Ascending aorta (tissue), 2 donors: ENCODE data around the gene HIVEP1. TPM values are rescaled to one million over a fixed set of nuclear protein-coding genes. Genes with fewer than 3 reads are reported as not detected.

Experiments
- DNase-seq, 2 donors: peaks; one replicate each; pipeline ENCODE4 v3.0.0-alpha.2; 2019; ENCODE audit warnings: low spot score in 2 of 2
- H3K27ac ChIP-seq, 2 donors: fragments of 200-600 bp; sonication (generic); one replicate each; pipeline ENCODE4 v1.5.1; 2016 to 2017; ENCODE audit warnings: mild to moderate bottlenecking in 1 of 2
- H3K27me3 ChIP-seq: fragments of 200-600 bp; sonication (generic); one replicate; pipeline ENCODE4 v1.5.1; 2017
- H3K36me3 ChIP-seq, 2 donors: fragments of 200-600 bp; sonication (generic); one replicate each; pipeline ENCODE4 v1.5.1; 2016
- H3K4me1 ChIP-seq, 2 donors: fragments of 200-600 bp; sonication (generic); one replicate each; pipeline ENCODE4 v1.5.1; 2016 to 2017; ENCODE audit warnings: mild to moderate bottlenecking in 1 of 2
- H3K4me3 ChIP-seq, 2 donors: fragments of 200-600 bp; sonication (generic); one replicate each; pipeline ENCODE4 v1.5.1; 2016 to 2017; ENCODE audit warnings: mild to moderate bottlenecking in 1 of 2
- H3K9me3 ChIP-seq, 2 donors: fragments of 200-600 bp; sonication (generic); one replicate each; pipeline ENCODE4 v1.5.1; 2016
- CTCF ChIP-seq, 3 experiments: fragments of 200-600 bp in 2 of 3; fragments of 450-650 bp in 1 of 3; sonication (generic) in 2 of 3; IDR thresholded peaks; one replicate each; pipeline ENCODE4 v1.5.1; 2016 to 2019; ENCODE audit warnings: antibody characterized with exemption in 3 of 3, mild to moderate bottlenecking in 1 of 3, moderate library complexity in 1 of 3
- intact Hi-C: fragments of 100-400 bp; cut with DNase I; formaldehyde crosslinking; loops from one replicate; pipeline ENCODE4 v1.15.1; 2023
- total RNA-seq: library from RNA; depleted of rRNA; stranded (reverse); fragments of >200 nt; gene quantifications from one replicate; pipeline ENCODE4 v1.1.0, GENCODE V29; 2016

Gene HIVEP1
- total RNA-seq, 1 donor from 2014 or later, result 31.7 TPM

- Histone ChIP-seq H3K9me3 (no peaks in the 10 kb centered on the region), H3K4me3 (no peak overlapping the region), H3K36me3 (no peaks in the 10 kb centered on the region), H3K27ac (no peak overlapping the region), H3K4me1 (peaks cover 0 to 5% of the 10 kb centered on the region in 2 donors), H3K27me3 (no peaks in the 10 kb centered on the region)
- DNase-seq, result no peak
- no peak for TF ChIP-seq CTCF (IDR thresholded peaks at IDR 0.05)
- intact Hi-C loops, result no loop called here
Measured at GRCh38 chr6:11978169-11978987, 33.7 kb upstream of the HIVEP1 start.

GRCh38 chr6:11979866-11980265 lies 32.2 kb upstream of the HIVEP1 start:
- no peaks in the 10 kb centered on the region for H3K9me3 ChIP-seq
- no peaks in the 10 kb centered on the region for H3K27me3 ChIP-seq
- peaks cover 0 to 3% of the 10 kb centered on the region in 2 donors for H3K4me1 ChIP-seq
- no peak for DNase-seq
- no peaks in the 10 kb centered on the region for H3K36me3 ChIP-seq
- no peak for TF ChIP-seq CTCF (IDR thresholded peaks at IDR 0.05)
- H3K4me3 ChIP-seq, result no peak overlapping the region
- intact Hi-C loops, result no loop called here
- H3K27ac ChIP-seq, result no peak overlapping the region

- no peaks in the 10 kb centered on the region for H3K36me3 ChIP-seq
- TF ChIP-seq CTCF (IDR thresholded peaks at IDR 0.05), result no peak
- no peaks in the 10 kb centered on the region for H3K4me1 ChIP-seq
- no peaks in the 10 kb centered on the region for H3K27me3 ChIP-seq
- intact Hi-C loops, result no loop called here
- H3K27ac ChIP-seq, result no peak overlapping the region
- H3K9me3 ChIP-seq, result no peaks in the 10 kb centered on the region
- DNase-seq, result no peak
- H3K4me3 ChIP-seq, result no peak overlapping the region
Measured at GRCh38 chr6:11983306-11983705, 28.8 kb upstream of the HIVEP1 start.

- no peak for TF ChIP-seq CTCF (IDR thresholded peaks at IDR 0.05)
- Histone ChIP-seq H3K9me3 (no peaks in the 10 kb centered on the region), H3K36me3 (no peaks in the 10 kb centered on the region), H3K27me3 (no peaks in the 10 kb centered on the region), H3K4me3 (no peak overlapping the region), H3K4me1 (no peaks in the 10 kb centered on the region), H3K27ac (no peak overlapping the region)
- DNase-seq, result no peak
- intact Hi-C loops, result no loop called here
Measured at GRCh38 chr6:11987386-11987785, 24.7 kb upstream of the HIVEP1 start.

- DNase-seq, result no peak
- intact Hi-C loops, result no loop called here
- Histone ChIP-seq H3K36me3 (no peaks in the 10 kb centered on the region), H3K4me1 (no peaks in the 10 kb centered on the region), H3K9me3 (no peaks in the 10 kb centered on the region), H3K4me3 (no peak overlapping the region), H3K27ac (no peak overlapping the region), H3K27me3 (no peaks in the 10 kb centered on the region)
- no peak for TF ChIP-seq CTCF (IDR thresholded peaks at IDR 0.05)
Measured at GRCh38 chr6:11989386-11989785, 22.7 kb upstream of the HIVEP1 start.
